Sigmoid colon (tissue), 4 donors: ENCODE data around the gene HIVEP3.

ENCODE experiments used
- CTCF ChIP-seq, 4 experiments: fragments of 450-650 bp in 3 of 4; fragments of 200-600 bp in 1 of 4; IDR thresholded peaks; one replicate each; pipeline ENCODE4 v1.5.1; 2016 to 2019; ENCODE audit warnings: antibody characterized with exemption in 4 of 4, mild to moderate bottlenecking in 3 of 4, moderate library complexity in 2 of 4
- EP300 ChIP-seq, 4 donors: sonication (generic); formaldehyde crosslinking; IDR thresholded peaks; one replicate each; pipeline ENCODE4 v1.6.1; 2017; ENCODE audit warnings: antibody characterized with exemption in 4 of 4
- POLR2A ChIP-seq, 2 donors: fragments of 450-650 bp; IDR thresholded peaks; one replicate each; pipeline ENCODE4 v1.6.1; 2016; ENCODE audit warnings: antibody characterized with exemption in 2 of 2, mild to moderate bottlenecking in 2 of 2, moderate library complexity in 2 of 2
- POLR2AphosphoS5 ChIP-seq, 4 donors: sonication (generic); formaldehyde crosslinking; IDR thresholded peaks; one replicate each; pipeline ENCODE4 v1.6.1; 2017; ENCODE audit warnings: antibody characterized with exemption in 4 of 4

- TF ChIP-seq POLR2A (IDR thresholded peaks at IDR 0.05) (no peak), POLR2AphosphoS5 (IDR thresholded peaks at IDR 0.05) (no peak), CTCF (IDR thresholded peaks at IDR 0.05) (no peak), EP300 (IDR thresholded peaks at IDR 0.05) (no peak)
Measured at GRCh38 chr1:41727749-41728115, 191.0 kb downstream of the HIVEP3 start.
